Hepatocyte (in vitro differentiated cells): Measurements from ENCODE around the gene SMAD7.

Experiments used
- EZH2 ChIP-seq: fragments of 200-600 bp; sonication (generic); IDR thresholded peaks from 2 replicates; pipeline ENCODE4 v1.6.1; 2016; ENCODE audit warnings: antibody characterized with exemption, mild to moderate bottlenecking, borderline replicate concordance
- TF ChIP-seq, protein P1 (sequence below): fragments of 200-600 bp; sonication (generic); IDR thresholded peaks from 2 replicates; pipeline ENCODE4 v1.5.1; 2016; ENCODE audit warnings: antibody characterized with exemption, mild to moderate bottlenecking; ENCODE audit not compliant: poor library complexity

DNA sequence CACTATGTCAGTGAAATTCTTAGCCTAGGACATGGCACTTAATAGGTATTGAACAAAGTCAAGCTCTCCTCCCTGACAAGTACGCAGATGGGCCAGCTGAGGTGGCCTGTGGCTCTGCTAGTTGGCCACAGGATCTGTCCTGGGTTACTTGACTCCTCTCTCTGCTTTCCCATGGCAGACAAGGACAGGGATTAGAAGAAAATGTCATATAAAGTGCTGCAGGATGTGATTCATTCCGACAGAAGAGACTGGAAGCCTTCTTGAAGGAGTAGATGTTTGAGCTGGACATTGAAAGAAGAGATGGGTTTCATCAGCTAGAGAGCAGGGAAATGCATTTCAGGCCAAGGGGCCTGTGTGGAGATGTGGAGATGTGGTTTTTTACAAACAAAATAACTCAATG, 46.7 kb downstream of the SMAD7 start:
- TF ChIP-seq, protein P1, sequence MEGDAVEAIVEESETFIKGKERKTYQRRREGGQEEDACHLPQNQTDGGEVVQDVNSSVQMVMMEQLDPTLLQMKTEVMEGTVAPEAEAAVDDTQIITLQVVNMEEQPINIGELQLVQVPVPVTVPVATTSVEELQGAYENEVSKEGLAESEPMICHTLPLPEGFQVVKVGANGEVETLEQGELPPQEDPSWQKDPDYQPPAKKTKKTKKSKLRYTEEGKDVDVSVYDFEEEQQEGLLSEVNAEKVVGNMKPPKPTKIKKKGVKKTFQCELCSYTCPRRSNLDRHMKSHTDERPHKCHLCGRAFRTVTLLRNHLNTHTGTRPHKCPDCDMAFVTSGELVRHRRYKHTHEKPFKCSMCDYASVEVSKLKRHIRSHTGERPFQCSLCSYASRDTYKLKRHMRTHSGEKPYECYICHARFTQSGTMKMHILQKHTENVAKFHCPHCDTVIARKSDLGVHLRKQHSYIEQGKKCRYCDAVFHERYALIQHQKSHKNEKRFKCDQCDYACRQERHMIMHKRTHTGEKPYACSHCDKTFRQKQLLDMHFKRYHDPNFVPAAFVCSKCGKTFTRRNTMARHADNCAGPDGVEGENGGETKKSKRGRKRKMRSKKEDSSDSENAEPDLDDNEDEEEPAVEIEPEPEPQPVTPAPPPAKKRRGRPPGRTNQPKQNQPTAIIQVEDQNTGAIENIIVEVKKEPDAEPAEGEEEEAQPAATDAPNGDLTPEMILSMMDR, result no peak
- no peak for TF ChIP-seq EZH2
